ENCODE data around the gene TSC2.
A peak's percentile ranks its signal among the peaks of the same experiment; 100 is the strongest.

The TSC2 gene

GRCh38 chr16:2047330-2048115 is at the start of gene TSC2, which contains the start of gene NTHL1:
Gene TSC2 (plus strand): TSS chr16:2047985. CDS start chr16:2048616, 631 bp downstream.
Gene NTHL1 (minus strand): TSS chr16:2047834. CDS start chr16:2047823, 11 bp downstream.
- H3K4me3 ChIP-seq (ENCODE audit: low read length), result peak within 1 kb of the TSS; percentile 89
- peak; percentile 40 for TF ChIP-seq CTCF (conservative IDR thresholded peaks at IDR 0.05; ENCODE audit: low read length)
- DNase-seq (ENCODE audit: low read depth), result peak; percentile 94

- no peak for TF ChIP-seq CTCF (conservative IDR thresholded peaks at IDR 0.05; ENCODE audit: low read length)
- no peak overlapping the region for H3K4me3 ChIP-seq (ENCODE audit: low read length)
- DNase-seq (ENCODE audit: low read depth), result no peak
These were observed 49.4 kb upstream of the TSC2 start for GRCh38 chr16:1998360-1998835.

- no peak for DNase-seq (ENCODE audit: low read depth)
- H3K4me3 ChIP-seq (ENCODE audit: low read length), result no peak overlapping the region
- TF ChIP-seq CTCF (conservative IDR thresholded peaks at IDR 0.05; ENCODE audit: low read length), result no peak
These were observed 48.7 kb upstream of the TSC2 start for GRCh38 chr16:1998852-1999801.

- DNase-seq (ENCODE audit: low read depth), result no peak
- no peak overlapping the region for H3K4me3 ChIP-seq (ENCODE audit: low read length)
- TF ChIP-seq CTCF (conservative IDR thresholded peaks at IDR 0.05; ENCODE audit: low read length), result no peak
These were observed 47.8 kb upstream of the TSC2 start for GRCh38 chr16:1999866-2000514.

GRCh38 chr16:2001035-2001434 is 46.8 kb upstream of the TSC2 start:
- no peak for DNase-seq (ENCODE audit: low read depth)
- no peak for TF ChIP-seq CTCF (conservative IDR thresholded peaks at IDR 0.05; ENCODE audit: low read length)
- H3K4me3 ChIP-seq (ENCODE audit: low read length), result no peak overlapping the region

GRCh38 chr16:2001456-2002355 is 46.1 kb upstream of the TSC2 start:
- TF ChIP-seq CTCF (conservative IDR thresholded peaks at IDR 0.05; ENCODE audit: low read length), result no peak
- no peak overlapping the region for H3K4me3 ChIP-seq (ENCODE audit: low read length)
- DNase-seq (ENCODE audit: low read depth), result no peak

Data from AG10803 (cell line).